K562 (cell line): Measurements from ENCODE around the gene SPATS2. TPM values are rescaled to one million over a fixed set of nuclear protein-coding genes. Genes with fewer than 3 reads are reported as not detected.

Experiments
- ATAC-seq: fragments of 200-7000 bp; cut with Tn5 transposase; 3 replicates; pipeline ENCODE4 v1.9.1; 2020; ENCODE audit warnings: moderate library complexity
- BruUV-seq: library from RNA; stranded (reverse); fragments of 400-500 nt; replicated peaks from 2 replicates; lab custom pipeline; 2021; lab: Mats Ljungman, UMichigan
- CTCF ChIA-PET: fragments of 300-600 bp; formaldehyde crosslinking; extraction: SDS; loops from one replicate; lab custom pipeline; 2021; ENCODE audit warnings: low intra/inter-chr PET ratio; lab: Yijun Ruan, JAX
- POLR2A ChIA-PET: fragments of 300-600, 350-650 bp; sonication (Branson Sonifier 250); formaldehyde crosslinking; extraction: SDS; loops from one replicate; lab custom pipeline; 2021; ENCODE audit warnings: antibody characterized with exemption, inconsistent platforms; lab: Yijun Ruan, JAX
- DNase-seq, 4 experiments: peaks; one replicate each; pipeline versions ENCODE4 v3.0.0 to v3.0.0-alpha.2; 2011 to 2018; ENCODE audit warnings: low spot score in 3 of 4, mixed read lengths in 3 of 4; ENCODE audit errors: extremely low read depth in 1 of 4
- FAIRE-seq: peaks from 2 replicates; lab custom pipeline; 2011; peaks lifted over from hg19 to GRCh38; lab: Jason Lieb, UNC
- H2AFZ ChIP-seq: 2 replicates; pipeline ENCODE4 v1.6.0; 2011; ENCODE audit warnings: low read depth, low read length, control low read depth, inconsistent platforms
- H3K27ac ChIP-seq: fragments of 200-600 bp; 3 replicates; pipeline ENCODE4 v1.8.0; 2011; ENCODE audit warnings: low read depth, mild to moderate bottlenecking, control low read depth, inconsistent platforms, low read length, moderate library complexity, mixed read lengths; ENCODE audit errors: extremely low read depth
- H3K27me3 ChIP-seq, 2 experiments: fragments of 300-600 bp in 1 of 2; 2 replicates in 1 of 2; 3 replicates in 1 of 2; pipeline versions ENCODE4 v1.6.0 to v1.8.0; 2011; ENCODE audit warnings: inconsistent platforms in 2 of 2, low read length in 2 of 2, mild to moderate bottlenecking in 1 of 2, mixed read lengths in 1 of 2, moderate library complexity in 1 of 2; ENCODE audit not compliant: control insufficient read depth in 2 of 2, insufficient read depth in 2 of 2
- H3K36me3 ChIP-seq: fragments of 300-600 bp; 3 replicates; pipeline ENCODE4 v1.8.0; 2011; ENCODE audit warnings: mild to moderate bottlenecking, low read length, inconsistent platforms; ENCODE audit not compliant: control insufficient read depth, insufficient read depth
- H3K4me1 ChIP-seq, 2 experiments: fragments of 200-600 bp in 1 of 2; replicated peaks in 1 of 2; 2 replicates in 1 of 2; 3 replicates in 1 of 2; pipeline versions ENCODE4 v1.5.1 to v1.8.0; 2011; ENCODE audit warnings: inconsistent platforms in 2 of 2, low read length in 2 of 2, mild to moderate bottlenecking in 1 of 2, mixed read lengths in 1 of 2, moderate library complexity in 1 of 2; ENCODE audit not compliant: control insufficient read depth in 2 of 2, insufficient read depth in 2 of 2
- H3K4me2 ChIP-seq: 2 replicates; pipeline ENCODE4 v1.6.1; 2011; ENCODE audit warnings: low read length, control low read depth, inconsistent platforms, mixed read lengths; ENCODE audit not compliant: insufficient read depth
- H3K4me3 ChIP-seq: fragments of 200-600 bp; sonication (generic), shearing (Covaris generic); 2 replicates; pipeline ENCODE4 v1.5.1; 2016; ENCODE audit warnings: control low read depth, inconsistent platforms
- H3K79me2 ChIP-seq: fragments of 200-600 bp; 3 replicates; pipeline ENCODE4 v1.8.0; 2011; ENCODE audit warnings: low read length, inconsistent platforms; ENCODE audit not compliant: control insufficient read depth, insufficient read depth
- H3K9ac ChIP-seq, 2 experiments: 2 replicates each; pipeline versions ENCODE4 v1.6.0 to v1.6.1; 2011; ENCODE audit warnings: low read depth in 2 of 2, low read length in 2 of 2, control low read depth in 1 of 2, inconsistent platforms in 1 of 2, mild to moderate bottlenecking in 1 of 2, mixed read lengths in 1 of 2; ENCODE audit not compliant: insufficient read depth in 1 of 2
- H3K9me1 ChIP-seq: one replicate; pipeline ENCODE4 v1.6.0; 2011; ENCODE audit warnings: inconsistent platforms, mild to moderate bottlenecking, low read length, moderate library complexity; ENCODE audit not compliant: control insufficient read depth, insufficient read depth
- H3K9me3 ChIP-seq: replicated peaks from 2 replicates; pipeline ENCODE4 v1.5.1; 2011; ENCODE audit warnings: low read depth, low read length, inconsistent platforms; ENCODE audit not compliant: control insufficient read depth, insufficient read depth
- H4K20me1 ChIP-seq: replicated peaks from 2 replicates; pipeline ENCODE4 v1.6.1; 2011; ENCODE audit warnings: low read length, inconsistent platforms, mixed read lengths; ENCODE audit not compliant: control insufficient read depth, insufficient read depth
- ARID4B ChIP-seq: sonication (generic); formaldehyde crosslinking; IDR thresholded peaks from 2 replicates; pipeline ENCODE4 v1.8.0; 2022; ENCODE audit warnings: mild to moderate bottlenecking, missing genetic modification reagents
- BCOR ChIP-seq: fragments of 450-650 bp; IDR thresholded peaks from 2 replicates; pipeline ENCODE4 v1.6.1; 2016
- JUN ChIP-seq, 2 experiments: sonication (generic) in 1 of 2; formaldehyde crosslinking in 1 of 2; IDR thresholded peaks; 2 replicates each; pipeline versions ENCODE4 v1.6.1 to v1.8.0; 2012 to 2022; ENCODE audit warnings: borderline replicate concordance in 2 of 2, mild to moderate bottlenecking in 2 of 2, improper control_type of control experiment in 1 of 2, low read depth in 1 of 2, low read length in 1 of 2, missing genetic modification reagents in 1 of 2
- PHB ChIP-seq: fragments of 250-450 bp; sonication (Bioruptor Pico); IDR thresholded peaks from 2 replicates; pipeline ENCODE4 v1.5.0; 2021
- ZNF121 ChIP-seq: sonication (generic); formaldehyde crosslinking; conservative IDR thresholded peaks from 2 replicates; pipeline ENCODE4 v1.8.0; 2022; ENCODE audit warnings: missing genetic modification reagents
- ZNF347 ChIP-seq: fragments of 450-650 bp; formaldehyde crosslinking; IDR thresholded peaks from 2 replicates; pipeline ENCODE4 v1.4.0; 2020; ENCODE audit warnings: low read depth, mild to moderate bottlenecking, moderate library complexity
- ZNF589 ChIP-seq: fragments of 200-800 bp; sonication (Bioruptor generic); IDR thresholded peaks from 2 replicates; pipeline ENCODE4 v1.6.1; 2016; ENCODE audit warnings: low read depth, missing genetic modification characterization, missing compliant biosample characterization
- whole genome bisulfite sequencing: fragments of 100-300 bp; shearing (Covaris generic); methylation state at CpG from one replicate; pipeline ENCODE4 v1.1.6; 2016; ENCODE audit warnings: low coverage, mixed read lengths; ENCODE audit not compliant: insufficient coverage; ENCODE audit errors: missing lambda C conversion rate; 5-methylcytosine and 5-hydroxymethylcytosine counted together
- in situ Hi-C: fragments of 300-500 bp; cut with MboI; formaldehyde crosslinking; loops from 4 replicates; pipeline ENCODE4 v1.15.0; 2018; ENCODE audit warnings: inconsistent platforms, mixed read lengths
- intact Hi-C: fragments of 100-400 bp; cut with micrococcal nuclease; formaldehyde crosslinking; loops from 2 replicates; pipeline ENCODE4 v1.14.2; 2022
- polyA plus RNA-seq, 8 experiments: library from polyadenylated mRNA; depleted of rRNA in 4 of 8; stranded (reverse) in 5 of 8; unstranded in 3 of 8; fragments of >200 nt; fragmentation: Nextera tagmentation in 2 of 8; fragmentation: Illumina TruSeq in 1 of 8; extraction: Ambion mirVana in 2 of 8; extraction: Trizol in 1 of 8; gene quantifications; 2 replicates each; pipeline versions ENCODE4 v1.2.1 to v1.2.3, GENCODE V29; 2011 to 2014; ENCODE audit warnings: inconsistent platforms in 1 of 8, missing spikeins in 1 of 8
- total RNA-seq, 7 experiments: library from RNA; depleted of rRNA in 6 of 7; stranded (reverse); fragments of >200 nt in 6 of 7; fragmentation: Illumina TruSeq in 2 of 7; extraction: Trizol in 2 of 7; gene quantifications; 2 replicates each; pipeline versions ENCODE4 v1.2.1 to v1.2.3, GENCODE V29; 2011 to 2021; ENCODE audit warnings: low replicate concordance in 1 of 7

Gene SPATS2
- total and polyA plus RNA-seq, 9 of the 15 experiments (the other 6 are each of a cell fraction or from before 2014, with no cell fraction given), result 5.4 to 48.2 (median 17.5) TPM

DNA sequence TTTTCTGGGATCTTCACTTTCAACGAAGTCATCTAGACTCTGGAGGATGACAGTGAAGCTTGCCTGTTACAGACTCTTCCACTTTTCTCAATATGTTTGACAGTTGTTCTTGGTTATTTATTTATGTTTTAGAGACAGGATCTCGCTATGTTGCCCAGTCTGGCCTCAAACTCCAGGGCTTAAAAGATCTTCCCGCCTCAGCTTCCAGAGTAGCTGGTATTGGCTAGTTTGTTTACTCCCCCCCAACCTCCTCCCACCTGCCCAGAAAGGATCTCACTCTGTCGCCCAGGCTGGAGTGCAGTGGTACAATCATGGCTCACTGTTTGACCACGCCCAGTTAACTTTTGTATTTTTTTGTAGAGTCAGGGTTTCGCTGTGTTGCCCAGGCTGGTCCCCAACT lies 3.3 kb downstream of the SPATS2 start:
- intact Hi-C loops (no loop called here), in situ Hi-C loops (no loop called here)
- no peaks in the 10 kb centered on the region for H4K20me1 ChIP-seq
- H3K4me2 ChIP-seq, result peak overlapping the region; percentile 56; the same call in 1 of the 2 replicates
- no peak overlapping the region for H3K27ac ChIP-seq
- DNase-seq (no peak), FAIRE-seq (no peak), ATAC-seq (no peak)
- H3K9me1 ChIP-seq, result no peaks in the 10 kb centered on the region
- H3K4me1 ChIP-seq, result peaks cover 12 to 19% of the 10 kb centered on the region in 2 experiments; a peak in 3 of 5 replicates
- H3K9ac ChIP-seq, result no peak overlapping the region
- no peaks in the 10 kb centered on the region for H3K9me3 ChIP-seq
- H3K4me3 ChIP-seq, result no peak overlapping the region
- no TSS peak for BruUV-seq
- CTCF ChIA-PET, result no interaction called here
- no peak overlapping the region for H2AFZ ChIP-seq
- H3K27me3 ChIP-seq, result no peaks in the 10 kb centered on the region
- H3K79me2 ChIP-seq, result peaks cover 58% of the 10 kb centered on the region
- POLR2A ChIA-PET, result interaction anchor here (1.1 kb wide), 2 partner anchors 19 to 39 kb away, joined by 3 to 5 read pairs; no protein-coding TSS in a partner anchor
- 75% methylated on average over 6 of the region's 6 CpGs for WGBS
- H3K36me3 ChIP-seq, result peaks cover 10% of the 10 kb centered on the region; the same call in 1 of the 3 replicates
- no peak for TF ChIP-seq PHB (CRISPR knock-in tag)
- 0 out of 2 replicates have a peak, but pooled peaks have one; percentile 25 for TF ChIP-seq BCOR
- no peak for TF ChIP-seq ZNF347 (CRISPR knock-in tag)
- peak; percentile 75 for TF ChIP-seq ZNF121 (CRISPR knock-in tag)
- no peak for TF ChIP-seq JUN (IDR thresholded peaks at IDR 0.05; ENCODE audit: borderline replicate concordance, low read depth, low read length)
- no peak for TF ChIP-seq JUN (CRISPR knock-in tag; IDR thresholded peaks at IDR 0.05; ENCODE audit: borderline replicate concordance)
- no peak for TF ChIP-seq ARID4B
- no peak for TF ChIP-seq ZNF589 (CRISPR knock-in tag)
- TF ChIP-seq, all 486 proteins: peak for 2
